ENCODE measurements around the gene ARID5B.

DNA sequence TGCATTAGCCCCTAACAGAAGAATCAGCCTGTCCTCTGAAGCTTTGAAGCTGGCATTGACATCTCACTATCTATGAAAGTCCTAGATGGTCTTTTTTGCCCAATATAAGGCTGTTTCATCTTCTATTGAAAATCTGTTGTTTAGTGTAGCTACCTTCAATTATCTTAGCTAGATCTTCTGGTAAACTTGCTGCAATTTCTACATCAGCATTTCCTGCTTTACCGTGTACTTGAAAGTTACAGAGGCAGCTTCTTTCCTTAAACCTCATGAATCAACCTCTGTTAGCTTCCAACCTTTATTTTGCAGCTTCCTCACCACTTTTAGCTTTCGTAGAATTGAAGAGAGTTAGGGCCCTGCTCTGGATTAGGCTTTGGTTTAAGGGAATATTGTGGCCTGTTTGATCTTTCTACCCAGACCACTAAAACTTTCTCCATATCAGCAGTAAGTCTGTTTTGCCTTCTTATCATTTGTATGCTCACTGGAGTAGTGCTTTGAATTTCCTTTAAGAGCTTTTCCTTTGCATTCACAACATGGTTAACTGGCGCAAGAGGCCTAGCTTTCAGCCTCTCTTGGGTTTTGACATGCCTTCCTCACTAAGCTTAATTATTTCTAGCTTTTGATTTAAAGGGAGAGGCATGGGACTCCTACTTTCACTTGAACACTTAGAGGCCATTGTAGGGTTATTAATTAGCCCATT is 32.5 kb downstream of the ARID5B start:
- TF ChIP-seq SMC3 (conservative IDR thresholded peaks at IDR 0.05; ENCODE audit: poor library complexity) = no peak
- TF ChIP-seq, protein P1, sequence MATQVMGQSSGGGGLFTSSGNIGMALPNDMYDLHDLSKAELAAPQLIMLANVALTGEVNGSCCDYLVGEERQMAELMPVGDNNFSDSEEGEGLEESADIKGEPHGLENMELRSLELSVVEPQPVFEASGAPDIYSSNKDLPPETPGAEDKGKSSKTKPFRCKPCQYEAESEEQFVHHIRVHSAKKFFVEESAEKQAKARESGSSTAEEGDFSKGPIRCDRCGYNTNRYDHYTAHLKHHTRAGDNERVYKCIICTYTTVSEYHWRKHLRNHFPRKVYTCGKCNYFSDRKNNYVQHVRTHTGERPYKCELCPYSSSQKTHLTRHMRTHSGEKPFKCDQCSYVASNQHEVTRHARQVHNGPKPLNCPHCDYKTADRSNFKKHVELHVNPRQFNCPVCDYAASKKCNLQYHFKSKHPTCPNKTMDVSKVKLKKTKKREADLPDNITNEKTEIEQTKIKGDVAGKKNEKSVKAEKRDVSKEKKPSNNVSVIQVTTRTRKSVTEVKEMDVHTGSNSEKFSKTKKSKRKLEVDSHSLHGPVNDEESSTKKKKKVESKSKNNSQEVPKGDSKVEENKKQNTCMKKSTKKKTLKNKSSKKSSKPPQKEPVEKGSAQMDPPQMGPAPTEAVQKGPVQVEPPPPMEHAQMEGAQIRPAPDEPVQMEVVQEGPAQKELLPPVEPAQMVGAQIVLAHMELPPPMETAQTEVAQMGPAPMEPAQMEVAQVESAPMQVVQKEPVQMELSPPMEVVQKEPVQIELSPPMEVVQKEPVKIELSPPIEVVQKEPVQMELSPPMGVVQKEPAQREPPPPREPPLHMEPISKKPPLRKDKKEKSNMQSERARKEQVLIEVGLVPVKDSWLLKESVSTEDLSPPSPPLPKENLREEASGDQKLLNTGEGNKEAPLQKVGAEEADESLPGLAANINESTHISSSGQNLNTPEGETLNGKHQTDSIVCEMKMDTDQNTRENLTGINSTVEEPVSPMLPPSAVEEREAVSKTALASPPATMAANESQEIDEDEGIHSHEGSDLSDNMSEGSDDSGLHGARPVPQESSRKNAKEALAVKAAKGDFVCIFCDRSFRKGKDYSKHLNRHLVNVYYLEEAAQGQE (IDR thresholded peaks at IDR 0.05; ENCODE audit: borderline replicate concordance) = no peak
- TF ChIP-seq, protein P2, sequence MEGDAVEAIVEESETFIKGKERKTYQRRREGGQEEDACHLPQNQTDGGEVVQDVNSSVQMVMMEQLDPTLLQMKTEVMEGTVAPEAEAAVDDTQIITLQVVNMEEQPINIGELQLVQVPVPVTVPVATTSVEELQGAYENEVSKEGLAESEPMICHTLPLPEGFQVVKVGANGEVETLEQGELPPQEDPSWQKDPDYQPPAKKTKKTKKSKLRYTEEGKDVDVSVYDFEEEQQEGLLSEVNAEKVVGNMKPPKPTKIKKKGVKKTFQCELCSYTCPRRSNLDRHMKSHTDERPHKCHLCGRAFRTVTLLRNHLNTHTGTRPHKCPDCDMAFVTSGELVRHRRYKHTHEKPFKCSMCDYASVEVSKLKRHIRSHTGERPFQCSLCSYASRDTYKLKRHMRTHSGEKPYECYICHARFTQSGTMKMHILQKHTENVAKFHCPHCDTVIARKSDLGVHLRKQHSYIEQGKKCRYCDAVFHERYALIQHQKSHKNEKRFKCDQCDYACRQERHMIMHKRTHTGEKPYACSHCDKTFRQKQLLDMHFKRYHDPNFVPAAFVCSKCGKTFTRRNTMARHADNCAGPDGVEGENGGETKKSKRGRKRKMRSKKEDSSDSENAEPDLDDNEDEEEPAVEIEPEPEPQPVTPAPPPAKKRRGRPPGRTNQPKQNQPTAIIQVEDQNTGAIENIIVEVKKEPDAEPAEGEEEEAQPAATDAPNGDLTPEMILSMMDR (IDR thresholded peaks at IDR 0.05; ENCODE audit: poor library complexity, severe bottlenecking) = no peak

All from neural cell (in vitro differentiated cells).